Measurements from ENCODE around the gene SBK1.

The SBK1 gene

GRCh38 chr16:28288114-28288513 lies 4.2 kb upstream of the SBK1 start:
- no peak for DNase-seq (ENCODE audit: low read depth)
- no peak overlapping the region for H3K4me3 ChIP-seq (ENCODE audit: low read depth, low read length)
- no peak for TF ChIP-seq CTCF (IDR thresholded peaks at IDR 0.05; ENCODE audit: low read depth, low read length, missing control alignments)
- in situ Hi-C loops (cut with HindIII; ENCODE audit: low sequenced_read_pairs): no loop called here

- in situ Hi-C loops (cut with HindIII; ENCODE audit: low sequenced_read_pairs): no loop called here
- no peak overlapping the region for H3K4me3 ChIP-seq (ENCODE audit: low read depth, low read length)
- TF ChIP-seq CTCF (IDR thresholded peaks at IDR 0.05; ENCODE audit: low read depth, low read length, missing control alignments): no peak
- no peak for DNase-seq (ENCODE audit: low read depth)
Measured at GRCh38 chr16:28289048-28289447, 3.3 kb upstream of the SBK1 start.

- in situ Hi-C loops (cut with HindIII; ENCODE audit: low sequenced_read_pairs): no loop called here
- TF ChIP-seq CTCF (IDR thresholded peaks at IDR 0.05; ENCODE audit: low read depth, low read length, missing control alignments): no peak
Measured at GRCh38 chr16:28289939-28290858, 2.1 kb upstream of the SBK1 start.

GRCh38 chr16:28290859-28291254 lies 1.5 kb upstream of the SBK1 start:
- no peak for DNase-seq (ENCODE audit: low read depth)
- in situ Hi-C loops (cut with HindIII; ENCODE audit: low sequenced_read_pairs): no loop called here
- TF ChIP-seq CTCF (IDR thresholded peaks at IDR 0.05; ENCODE audit: low read depth, low read length, missing control alignments): no peak
- no peak overlapping the region for H3K4me3 ChIP-seq (ENCODE audit: low read depth, low read length)

More at GRCh38 chr16:28289939-28290858, 2.1 kb upstream of the SBK1 start:
- H3K4me3 ChIP-seq (ENCODE audit: low read depth, low read length): no peak overlapping the region
- DNase-seq (ENCODE audit: low read depth): no peak

GRCh38 chr16:28292731-28293600 lies 641 bp downstream of the SBK1 start:
- no peak for TF ChIP-seq CTCF (IDR thresholded peaks at IDR 0.05; ENCODE audit: low read depth, low read length, missing control alignments)
- DNase-seq (ENCODE audit: low read depth): no peak
- H3K4me3 ChIP-seq (ENCODE audit: low read depth, low read length): peak overlapping the region; percentile 45
- in situ Hi-C loops (cut with HindIII; ENCODE audit: low sequenced_read_pairs): no loop called here

- in situ Hi-C loops (cut with HindIII; ENCODE audit: low sequenced_read_pairs): no loop called here
- TF ChIP-seq CTCF (IDR thresholded peaks at IDR 0.05; ENCODE audit: low read depth, low read length, missing control alignments): no peak
- no peak overlapping the region for H3K4me3 ChIP-seq (ENCODE audit: low read depth, low read length)
- no peak for DNase-seq (ENCODE audit: low read depth)
Measured at GRCh38 chr16:28293601-28293960, 1.3 kb downstream of the SBK1 start.

All from astrocyte of the cerebellum (primary cell).